GM15510 (cell line): ENCODE results near the gene MKX.

Source experiments
- POLR2A ChIP-seq: IDR thresholded peaks from 3 replicates; pipeline ENCODE4 v1.6.1; 2011; ENCODE audit warnings: borderline replicate concordance; ENCODE audit not compliant: insufficient read length; ENCODE audit errors: extremely low read depth

MKX gene

GRCh38 chr10:27745732-27746396 is at the start of gene MKX:
MKX (minus strand) TSS chr10:27745819; CDS start chr10:27743415, 2,404 bp downstream.
- TF ChIP-seq POLR2A = no peak

GRCh38 chr10:27794157-27794556 is 48.5 kb upstream of the MKX start:
- TF ChIP-seq POLR2A = no peak

- no peak for TF ChIP-seq POLR2A
These were observed 46.6 kb upstream of the MKX start for GRCh38 chr10:27792216-27792615.

- no peak for TF ChIP-seq POLR2A
These were observed 38.7 kb upstream of the MKX start for GRCh38 chr10:27784272-27784671.

- no peak for TF ChIP-seq POLR2A
These were observed 38.0 kb upstream of the MKX start for GRCh38 chr10:27783660-27784059.

- no peak for TF ChIP-seq POLR2A
These were observed 33.9 kb upstream of the MKX start for GRCh38 chr10:27779462-27780015.

- TF ChIP-seq POLR2A = no peak
These were observed 29.2 kb upstream of the MKX start for GRCh38 chr10:27774831-27775230.

- no peak for TF ChIP-seq POLR2A
These were observed 25.6 kb upstream of the MKX start for GRCh38 chr10:27771231-27771630.

GRCh38 chr10:27770181-27770580 is 24.6 kb upstream of the MKX start:
- TF ChIP-seq POLR2A = no peak

- no peak for TF ChIP-seq POLR2A
These were observed 15.2 kb upstream of the MKX start for GRCh38 chr10:27760867-27761266.

GRCh38 chr10:27759483-27760272 is 14.1 kb upstream of the MKX start:
- no peak for TF ChIP-seq POLR2A

- TF ChIP-seq POLR2A = no peak
These were observed 7.1 kb upstream of the MKX start for GRCh38 chr10:27752673-27753237.

GRCh38 chr10:27748601-27749000 is 3.0 kb upstream of the MKX start:
- no peak for TF ChIP-seq POLR2A

GRCh38 chr10:27747096-27747451 is 1.5 kb upstream of the MKX start:
- TF ChIP-seq POLR2A = no peak

- no peak for TF ChIP-seq POLR2A
These were observed 927 bp upstream of the MKX start for GRCh38 chr10:27746397-27747095.
